ENCODE measurements around the gene SHROOM2.

DNA sequence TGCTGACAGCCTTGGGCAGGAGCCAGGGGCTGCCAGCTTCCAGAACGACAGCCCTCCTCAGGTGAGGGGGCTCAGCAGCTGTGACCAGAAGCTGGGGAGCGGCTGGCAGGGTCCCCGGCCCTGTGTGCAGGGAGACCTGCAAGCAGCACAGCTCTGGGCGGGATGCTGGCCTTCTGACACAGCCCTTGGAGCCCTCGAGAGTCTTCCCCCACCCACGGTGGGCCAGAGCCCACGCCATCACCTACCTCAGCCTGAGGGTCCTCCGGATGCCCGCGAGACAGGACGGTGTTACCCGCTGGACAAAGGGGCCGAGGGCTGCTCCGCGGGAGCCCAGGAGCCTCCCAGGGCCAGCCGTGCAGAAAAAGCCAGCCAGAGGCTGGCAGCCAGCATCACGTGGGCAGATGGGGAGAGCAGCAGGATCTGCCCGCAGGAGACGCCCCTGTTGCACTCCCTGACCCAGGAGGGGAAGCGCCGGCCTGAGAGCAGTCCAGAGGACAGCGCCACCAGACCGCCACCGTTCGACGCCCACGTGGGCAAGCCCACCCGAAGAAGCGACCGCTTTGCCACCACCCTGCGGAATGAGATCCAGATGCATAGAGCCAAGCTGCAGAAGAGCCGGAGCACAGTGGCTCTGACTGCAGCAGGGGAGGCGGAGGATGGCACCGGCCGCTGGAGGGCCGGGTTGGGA lies 109.1 kb downstream of the SHROOM2 start:
- TF ChIP-seq, protein P1, sequence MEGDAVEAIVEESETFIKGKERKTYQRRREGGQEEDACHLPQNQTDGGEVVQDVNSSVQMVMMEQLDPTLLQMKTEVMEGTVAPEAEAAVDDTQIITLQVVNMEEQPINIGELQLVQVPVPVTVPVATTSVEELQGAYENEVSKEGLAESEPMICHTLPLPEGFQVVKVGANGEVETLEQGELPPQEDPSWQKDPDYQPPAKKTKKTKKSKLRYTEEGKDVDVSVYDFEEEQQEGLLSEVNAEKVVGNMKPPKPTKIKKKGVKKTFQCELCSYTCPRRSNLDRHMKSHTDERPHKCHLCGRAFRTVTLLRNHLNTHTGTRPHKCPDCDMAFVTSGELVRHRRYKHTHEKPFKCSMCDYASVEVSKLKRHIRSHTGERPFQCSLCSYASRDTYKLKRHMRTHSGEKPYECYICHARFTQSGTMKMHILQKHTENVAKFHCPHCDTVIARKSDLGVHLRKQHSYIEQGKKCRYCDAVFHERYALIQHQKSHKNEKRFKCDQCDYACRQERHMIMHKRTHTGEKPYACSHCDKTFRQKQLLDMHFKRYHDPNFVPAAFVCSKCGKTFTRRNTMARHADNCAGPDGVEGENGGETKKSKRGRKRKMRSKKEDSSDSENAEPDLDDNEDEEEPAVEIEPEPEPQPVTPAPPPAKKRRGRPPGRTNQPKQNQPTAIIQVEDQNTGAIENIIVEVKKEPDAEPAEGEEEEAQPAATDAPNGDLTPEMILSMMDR (IDR thresholded peaks at IDR 0.05; ENCODE audit: insufficient read depth, low read length) = no peak
- TF ChIP-seq POLR2AphosphoS5 (IDR thresholded peaks at IDR 0.05; ENCODE audit: low read depth) = no peak

Data from HL-60 (cell line).